ENCODE measurements around the gene MT1E. TPM values are rescaled to one million over a fixed set of nuclear protein-coding genes. Genes with fewer than 3 reads are reported as not detected.
A peak's percentile ranks its signal among the peaks of the same experiment; 100 is the strongest.

MT1E gene
- total and polyA plus RNA-seq, 10 donors = 2.5 to 49.6 (median 27.0) TPM

DNA sequence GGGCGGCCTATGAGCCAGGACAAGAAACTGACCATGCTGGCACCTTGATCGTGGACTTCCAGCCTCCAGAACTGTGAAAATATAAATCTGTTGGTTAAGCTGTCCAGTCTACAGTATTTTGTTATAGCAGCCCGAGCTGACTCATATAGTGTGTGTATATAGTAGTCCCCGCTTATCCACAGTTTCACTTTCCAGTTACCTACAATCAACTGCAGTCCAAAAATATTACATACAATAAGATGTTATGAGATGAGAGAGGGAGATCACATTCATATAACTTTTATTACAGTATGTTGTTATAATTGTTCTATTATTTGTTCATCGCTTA, 31.3 kb upstream of the MT1E start:
- TF ChIP-seq POLR2A (IDR thresholded peaks at IDR 0.05) = no peak
- TF ChIP-seq, protein P1, sequence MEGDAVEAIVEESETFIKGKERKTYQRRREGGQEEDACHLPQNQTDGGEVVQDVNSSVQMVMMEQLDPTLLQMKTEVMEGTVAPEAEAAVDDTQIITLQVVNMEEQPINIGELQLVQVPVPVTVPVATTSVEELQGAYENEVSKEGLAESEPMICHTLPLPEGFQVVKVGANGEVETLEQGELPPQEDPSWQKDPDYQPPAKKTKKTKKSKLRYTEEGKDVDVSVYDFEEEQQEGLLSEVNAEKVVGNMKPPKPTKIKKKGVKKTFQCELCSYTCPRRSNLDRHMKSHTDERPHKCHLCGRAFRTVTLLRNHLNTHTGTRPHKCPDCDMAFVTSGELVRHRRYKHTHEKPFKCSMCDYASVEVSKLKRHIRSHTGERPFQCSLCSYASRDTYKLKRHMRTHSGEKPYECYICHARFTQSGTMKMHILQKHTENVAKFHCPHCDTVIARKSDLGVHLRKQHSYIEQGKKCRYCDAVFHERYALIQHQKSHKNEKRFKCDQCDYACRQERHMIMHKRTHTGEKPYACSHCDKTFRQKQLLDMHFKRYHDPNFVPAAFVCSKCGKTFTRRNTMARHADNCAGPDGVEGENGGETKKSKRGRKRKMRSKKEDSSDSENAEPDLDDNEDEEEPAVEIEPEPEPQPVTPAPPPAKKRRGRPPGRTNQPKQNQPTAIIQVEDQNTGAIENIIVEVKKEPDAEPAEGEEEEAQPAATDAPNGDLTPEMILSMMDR (IDR thresholded peaks at IDR 0.05 in 8 of 11, conservative IDR thresholded peaks at IDR 0.05 in 3 of 11) = no peak
- TF ChIP-seq POLR2AphosphoS5 (IDR thresholded peaks at IDR 0.05) = no peak
- intact Hi-C loops (cut with DNase I; ENCODE audit: low total_unique reads) = no loop called here

DNA sequence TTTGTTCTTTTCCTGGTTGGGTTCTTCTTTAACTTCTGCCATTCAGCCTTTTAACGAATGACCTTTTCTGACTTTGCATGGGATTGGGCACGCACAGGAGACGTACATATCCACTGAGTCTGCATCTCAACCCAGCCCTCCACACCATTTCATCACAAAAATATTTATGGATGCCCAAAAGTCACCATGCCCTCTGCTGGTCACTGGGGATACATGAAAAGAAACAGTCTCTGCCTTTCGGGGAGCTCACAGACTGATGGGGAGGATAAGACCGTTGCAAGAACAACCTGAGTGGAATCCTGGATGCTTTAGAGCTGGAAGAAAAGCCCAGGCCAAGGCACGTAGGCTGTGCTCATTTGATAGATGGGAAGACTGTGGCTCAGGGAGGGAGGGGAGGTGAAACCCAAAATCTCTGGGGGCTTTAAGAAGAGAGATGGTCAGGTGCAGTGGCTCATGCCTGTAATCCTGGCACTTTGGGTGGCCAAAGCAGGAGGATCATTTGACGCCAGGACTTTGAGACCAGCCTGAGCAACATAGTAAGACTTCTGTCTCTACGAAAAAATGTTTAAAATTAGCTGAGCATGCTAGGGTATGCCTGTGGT, 25.1 kb upstream of the MT1E start:
- peaks cover 0 to 15% (median 0%) of the 10 kb centered on the region in 7 donors for H3K27me3 ChIP-seq (replicated peaks in 1 of 7)
- TF ChIP-seq, protein P1 (IDR thresholded peaks at IDR 0.05 in 8 of 11, conservative IDR thresholded peaks at IDR 0.05 in 3 of 11) = peak; percentile 5 to 66 (median 60)
- TF ChIP-seq POLR2A (IDR thresholded peaks at IDR 0.05) = no peak
- no peak for DNase-seq
- intact Hi-C loops (cut with DNase I; ENCODE audit: low total_unique reads) = loop anchor here (10.0 kb wide), 2 partner anchors 84 to 86 kb away; partner anchors contain the start of gene MT1X
- no peak overlapping the region for H3K4me3 ChIP-seq
- no peak overlapping the region for H3K27ac ChIP-seq
- WGBS, 5 donors = 28 to 38% (median 35%) methylated on average over 8 of the region's 8 CpGs
- peaks cover 0 to 9% (median 0%) of the 10 kb centered on the region in 6 donors for H3K4me1 ChIP-seq
- no peaks in the 10 kb centered on the region for H3K9me3 ChIP-seq
- H3K36me3 ChIP-seq = no peaks in the 10 kb centered on the region

More for the DNA sequence above, 31.3 kb upstream of the MT1E start:
- Histone ChIP-seq H3K4me3 (no peak overlapping the region), H3K9me3 (peaks cover 0 to 6% (median 0%) of the 10 kb centered on the region in 8 donors), H3K4me1 (peaks cover 5 to 9% (median 7%) of the 10 kb centered on the region in 6 donors), H3K27ac (no peak overlapping the region), H3K27me3 (replicated peaks in 1 of 7) (peaks cover 0 to 24% (median 14%) of the 10 kb centered on the region in 7 donors), H3K36me3 (no peaks in the 10 kb centered on the region)
- DNase-seq = no peak
- whole genome bisulfite sequencing, 5 donors = 79 to 98% (median 91%) methylated on average over 5 of the region's 5 CpGs

DNA sequence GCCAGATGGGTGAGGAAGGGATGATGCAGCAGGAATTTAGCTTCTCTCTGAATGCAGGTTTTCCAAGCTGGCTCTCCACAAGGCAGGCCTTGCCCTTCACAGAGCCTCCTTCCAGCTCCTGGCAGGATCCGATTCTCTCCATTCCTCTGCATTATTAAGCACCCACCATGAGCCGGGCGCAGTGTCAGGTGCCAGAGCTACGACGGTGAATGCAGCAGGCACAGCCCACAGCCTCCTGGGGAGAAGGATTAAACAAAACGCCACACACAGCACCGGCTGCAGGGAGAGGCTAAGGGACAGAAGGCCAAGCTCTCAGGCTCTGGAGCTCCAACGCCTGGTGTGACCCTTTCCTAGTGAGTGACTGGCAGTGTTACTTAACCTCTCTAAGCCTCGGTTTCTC, 24.3 kb upstream of the MT1E start:
- Histone ChIP-seq H3K27ac (no peak overlapping the region), H3K4me3 (no peak overlapping the region), H3K27me3 (replicated peaks in 1 of 7) (peaks cover 0 to 15% (median 0%) of the 10 kb centered on the region in 7 donors), H3K4me1 (peaks cover 0 to 16% (median 2%) of the 10 kb centered on the region in 6 donors), H3K36me3 (no peaks in the 10 kb centered on the region), H3K9me3 (no peaks in the 10 kb centered on the region)
- no peak for DNase-seq
- WGBS, 5 donors = 71 to 82% (median 71%) methylated on average over 9 of the region's 9 CpGs
- intact Hi-C loops (cut with DNase I; ENCODE audit: low total_unique reads) = loop anchor here (10.0 kb wide), 2 partner anchors 83 to 87 kb away; partner anchors contain the start of gene MT1X
- TF ChIP-seq POLR2A (IDR thresholded peaks at IDR 0.05) (no peak), POLR2AphosphoS5 (IDR thresholded peaks at IDR 0.05) (no peak)
- TF ChIP-seq, protein P1 (IDR thresholded peaks at IDR 0.05 in 8 of 11, conservative IDR thresholded peaks at IDR 0.05 in 3 of 11) = no peak

DNA sequence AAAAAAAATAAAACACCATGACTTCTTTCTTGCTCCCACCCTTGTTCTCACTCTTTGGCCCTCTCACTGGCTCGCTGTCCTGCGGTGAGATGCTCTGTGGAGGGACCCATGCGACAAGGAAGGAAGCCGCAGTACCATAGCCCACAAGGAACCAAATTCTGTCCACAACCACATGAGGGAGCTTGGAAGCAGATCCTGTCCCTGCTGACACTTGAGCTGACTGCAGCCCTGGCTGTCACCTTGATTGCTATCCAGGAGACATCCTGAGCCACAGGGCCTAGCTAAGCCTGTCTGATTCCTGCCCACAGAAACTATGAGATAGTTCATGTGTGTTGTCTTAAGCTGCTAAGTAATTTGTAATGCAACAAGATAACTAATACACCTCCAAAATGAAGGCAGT, 22.0 kb upstream of the MT1E start:
- DNase-seq = no peak
- 21 to 37% (median 25%) methylated on average over 4 of the region's 4 CpGs for WGBS, 5 donors
- H3K27me3 ChIP-seq (replicated peaks in 1 of 7) = peaks cover 0 to 15% (median 0%) of the 10 kb centered on the region in 7 donors
- H3K4me3 ChIP-seq = no peak overlapping the region
- intact Hi-C loops (cut with DNase I; ENCODE audit: low total_unique reads) = loop anchor here (10.0 kb wide), 2 partner anchors 81 to 89 kb away; partner anchors contain the start of gene MT1X
- H3K36me3 ChIP-seq = no peaks in the 10 kb centered on the region
- no peak overlapping the region for H3K27ac ChIP-seq
- peaks cover 8 to 39% (median 19%) of the 10 kb centered on the region in 6 donors for H3K4me1 ChIP-seq
- TF ChIP-seq POLR2A (IDR thresholded peaks at IDR 0.05) = no peak
- TF ChIP-seq, protein P1 (IDR thresholded peaks at IDR 0.05 in 8 of 11, conservative IDR thresholded peaks at IDR 0.05 in 3 of 11) = peak in 10 of 11 experiments; percentile 15 to 60 (median 50)
- peak in 2 of 3 donors; percentile 29 to 35 for TF ChIP-seq POLR2AphosphoS5 (IDR thresholded peaks at IDR 0.05)
- no peaks in the 10 kb centered on the region for H3K9me3 ChIP-seq
